HG02981 (cell line): Measurements from ENCODE around the gene MMP15.
A peak's percentile ranks its signal among the peaks of the same experiment; 100 is the strongest.
"Not testable (repeated sequence)": the region's sequence is repeated elsewhere in the genome, so short reads cannot be mapped to it uniquely, and the experiment has no call there.

ENCODE experiments used
- ATAC-seq: cut with Tn5 transposase; IDR thresholded peaks from one replicate; pipeline ENCODE4 v1.9.1; 2021; ENCODE audit warnings: mild to moderate bottlenecking, moderate library complexity; ENCODE audit not compliant: unreplicated experiment

The MMP15 gene

DNA sequence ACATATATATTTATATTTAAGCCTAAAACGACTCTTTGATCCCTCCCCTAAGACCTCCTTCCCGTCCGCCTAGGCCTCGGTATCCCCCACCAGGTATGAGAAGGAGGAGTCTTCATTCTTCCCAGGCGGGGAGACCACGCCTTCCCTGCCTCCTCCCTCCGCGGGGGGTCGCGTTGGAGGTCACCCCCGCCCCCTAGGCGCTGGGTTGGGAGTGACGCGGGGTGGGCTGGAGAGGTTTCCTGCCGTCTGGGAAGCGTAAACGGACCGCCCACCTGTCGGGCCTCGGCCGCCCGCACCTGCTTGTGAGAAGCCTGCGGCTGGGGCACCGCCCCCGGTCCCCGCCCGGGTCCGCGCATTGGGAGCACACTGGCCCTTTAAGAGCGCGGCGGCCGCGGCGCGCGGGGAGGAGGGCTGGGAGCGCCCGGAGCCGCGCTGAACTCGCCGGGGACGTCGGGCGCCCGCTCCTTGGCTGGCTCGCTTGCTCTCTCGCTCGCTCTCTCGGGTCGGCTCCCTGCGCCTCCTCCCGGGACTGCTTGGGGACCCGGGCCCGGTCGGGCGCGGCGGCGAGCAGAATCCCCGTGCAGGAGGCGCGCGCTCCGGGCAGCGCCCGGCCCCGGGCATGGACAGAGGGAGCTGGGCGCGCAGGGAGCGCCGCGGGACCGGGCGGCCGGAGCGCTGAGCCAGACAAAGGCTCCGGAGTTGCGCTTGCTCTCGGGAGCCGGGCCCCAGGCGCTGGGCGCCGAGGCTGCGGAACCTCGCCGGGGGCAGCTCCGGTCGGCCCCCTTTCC is at the start of gene MMP15:
TSS of gene MMP15 (plus strand) at position 404 of the 788 bp plus-strand sequence. CDS start 597 bp downstream, outside the sequence.
- ATAC-seq = peak; percentile 44

DNA sequence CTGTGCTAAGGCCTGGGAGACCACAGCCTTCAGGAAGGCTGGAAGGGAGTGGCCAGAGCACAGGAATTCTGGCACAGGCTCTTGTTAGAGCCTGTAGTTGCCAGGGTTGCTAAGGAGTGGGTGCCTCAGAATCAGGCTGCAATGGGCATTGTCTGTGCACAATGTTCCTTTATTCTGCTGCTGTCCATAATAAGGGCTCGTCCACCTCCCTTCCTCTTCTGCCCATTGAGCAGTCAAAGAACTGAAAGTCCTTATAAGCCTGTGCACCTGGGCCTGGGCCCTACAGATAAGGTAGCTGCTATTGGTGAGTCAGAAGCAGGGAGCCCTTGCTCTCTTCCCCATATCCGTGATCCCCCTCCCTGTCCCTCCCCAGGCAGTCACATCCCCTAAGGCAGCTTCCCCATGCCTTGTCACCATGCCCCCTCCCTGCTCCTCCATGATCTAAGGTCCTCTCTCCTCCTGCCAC is 49.2 kb upstream of the MMP15 start:
- no peak for ATAC-seq

DNA sequence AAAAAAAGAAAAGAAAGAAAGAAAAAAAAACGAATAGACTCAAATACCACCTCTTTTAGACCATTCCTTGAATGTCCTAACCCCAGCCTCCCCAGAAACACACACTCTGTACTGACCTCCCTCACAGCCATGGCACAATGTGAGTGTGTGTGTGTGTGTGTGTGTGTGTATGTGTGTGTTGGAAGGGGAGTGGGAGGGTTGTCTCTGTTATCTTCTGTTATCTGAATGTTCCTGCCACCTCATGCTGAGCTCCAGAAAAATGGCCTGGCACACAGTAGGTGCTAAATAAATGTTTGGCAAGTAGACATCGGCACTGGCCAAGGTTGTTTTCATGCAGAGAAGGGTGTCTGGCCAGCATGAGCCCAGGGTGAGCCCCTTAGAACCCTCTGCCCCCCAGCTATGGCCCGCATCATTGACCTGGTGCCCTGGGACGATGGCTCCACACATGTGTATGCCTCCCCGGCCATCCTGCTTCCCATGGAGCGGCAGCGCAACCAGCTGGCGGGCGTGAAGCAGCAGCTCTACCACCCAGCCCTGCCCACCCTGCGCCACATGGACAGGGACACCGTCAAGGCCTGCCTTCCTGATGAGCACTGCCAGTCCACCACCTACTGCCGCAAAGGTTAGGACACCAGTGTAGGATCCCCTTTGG is 48.0 kb upstream of the MMP15 start:
- no peak for ATAC-seq

DNA sequence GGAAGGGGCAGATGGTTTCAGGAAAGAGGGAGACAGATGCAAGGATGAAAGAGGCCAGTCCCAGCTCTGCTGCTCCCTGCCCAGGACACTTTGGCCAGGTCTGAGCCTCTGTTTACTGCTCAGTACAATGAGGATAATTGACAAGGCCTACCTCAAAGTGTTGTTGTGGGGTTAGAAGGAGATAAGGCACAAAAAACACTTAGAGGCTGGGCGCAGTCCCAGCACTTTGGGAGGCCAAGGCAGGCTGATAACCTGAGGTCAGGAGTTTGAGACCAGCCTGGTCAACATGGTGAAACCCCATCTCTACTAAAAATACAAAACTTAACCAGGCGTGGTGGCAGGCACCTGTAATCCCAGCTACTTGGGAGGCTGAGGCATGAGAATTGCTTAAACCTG is 47.5 kb upstream of the MMP15 start:
- ATAC-seq = not testable (repeated sequence)

DNA sequence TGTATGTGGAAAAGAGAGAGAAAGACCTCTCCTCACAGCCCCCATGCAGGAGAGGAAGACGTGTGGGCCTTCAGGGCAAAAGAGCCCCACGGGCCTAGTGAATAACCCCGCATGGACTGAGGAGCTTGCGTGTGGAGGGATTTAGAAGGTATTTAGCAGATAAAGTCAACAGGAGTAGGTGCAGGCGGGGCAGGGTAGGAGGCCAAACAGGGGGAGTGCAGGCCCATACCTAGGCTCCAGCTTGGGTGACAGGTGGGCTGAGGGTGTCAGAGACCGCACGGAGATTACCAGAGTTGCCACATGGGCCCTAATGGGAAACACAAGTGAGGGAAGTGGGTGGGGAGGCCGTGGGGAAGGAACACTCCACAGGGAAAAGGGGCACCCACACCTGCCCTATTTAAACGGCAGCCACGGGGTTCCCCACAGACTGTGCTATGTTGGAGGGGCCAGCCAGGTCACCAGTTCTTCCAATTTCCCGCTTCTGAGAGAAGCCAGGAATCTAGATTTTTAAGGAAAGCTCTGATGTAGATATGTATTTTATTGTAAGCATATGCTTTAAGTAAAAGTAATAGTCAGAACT is 46.5 kb upstream of the MMP15 start:
- ATAC-seq = no peak

DNA sequence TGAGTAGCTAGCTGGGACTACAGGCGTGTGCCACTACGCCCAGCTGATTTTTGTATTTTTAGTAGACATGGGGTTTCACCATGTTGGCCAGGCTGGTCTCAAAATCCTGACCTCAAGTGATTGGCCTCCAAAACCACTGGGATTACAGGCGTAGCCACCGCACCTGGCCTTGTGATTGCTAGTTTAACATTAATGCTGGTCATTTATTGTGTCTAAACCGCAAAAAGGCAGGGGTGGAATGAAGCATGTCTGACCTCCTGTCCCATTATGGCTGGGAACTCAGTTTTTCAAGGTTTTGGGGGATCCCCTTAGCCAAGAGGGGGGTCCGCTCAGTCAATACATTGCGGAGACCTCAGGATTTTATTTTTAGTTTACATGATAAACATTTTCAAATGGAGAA is 43.9 kb upstream of the MMP15 start:
- ATAC-seq = no peak

DNA sequence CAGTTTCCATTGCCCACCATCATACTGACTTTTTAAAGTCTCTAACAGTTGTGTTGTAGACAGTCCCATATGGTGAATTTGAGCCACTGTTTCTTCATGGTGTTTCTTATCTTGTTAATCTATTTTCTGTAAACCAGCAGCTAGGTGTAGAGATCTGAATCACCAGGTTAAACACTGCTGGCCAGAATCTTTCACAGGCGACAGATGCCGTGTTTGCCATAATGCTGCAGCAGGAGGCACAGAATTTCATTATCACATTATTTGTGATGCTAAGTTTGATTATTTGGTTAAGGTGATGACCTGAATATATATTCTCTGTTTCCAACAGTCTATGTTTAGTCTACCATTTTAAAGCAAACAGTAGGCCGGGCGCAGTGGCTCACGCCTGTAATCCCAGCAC is 43.2 kb upstream of the MMP15 start:
- no peak for ATAC-seq

DNA sequence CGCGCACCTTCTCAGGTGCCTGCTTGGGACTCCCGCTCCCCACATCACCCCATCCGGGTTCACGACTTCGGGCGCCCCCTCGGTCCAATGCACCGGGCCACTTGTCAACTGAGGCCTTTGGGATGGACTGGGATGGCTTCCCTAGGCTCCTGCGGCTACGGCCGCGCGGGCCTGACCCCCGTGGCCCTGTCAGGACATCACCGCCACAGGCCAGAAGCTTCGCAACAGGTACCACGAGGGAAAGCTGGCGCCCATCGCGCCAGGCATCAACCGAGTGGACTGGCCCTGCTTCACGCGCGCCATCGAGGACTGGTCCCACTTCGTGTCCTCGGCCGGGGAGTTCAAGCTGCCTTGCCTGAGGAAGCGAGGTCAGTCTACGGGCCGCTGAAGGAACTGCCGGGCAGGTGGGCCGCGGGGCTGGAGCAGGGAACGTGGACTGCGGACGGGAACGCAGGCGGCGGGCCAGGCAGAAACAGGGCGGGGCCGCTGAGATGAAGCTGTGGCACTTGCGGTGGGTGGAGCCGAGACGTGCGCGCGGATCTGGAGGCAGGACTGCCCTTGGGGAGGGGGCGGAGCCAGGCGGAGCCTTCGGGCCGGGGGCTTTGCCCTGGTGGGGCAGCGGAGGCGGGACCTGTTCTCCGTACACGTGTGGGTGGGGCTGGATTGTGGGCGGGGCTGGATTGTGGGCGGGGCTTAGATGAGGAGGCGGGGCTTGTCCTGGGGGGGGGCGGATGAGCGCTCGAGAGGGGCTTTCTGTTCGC is 40.9 kb upstream of the MMP15 start:
- ATAC-seq = peak; percentile 78

DNA sequence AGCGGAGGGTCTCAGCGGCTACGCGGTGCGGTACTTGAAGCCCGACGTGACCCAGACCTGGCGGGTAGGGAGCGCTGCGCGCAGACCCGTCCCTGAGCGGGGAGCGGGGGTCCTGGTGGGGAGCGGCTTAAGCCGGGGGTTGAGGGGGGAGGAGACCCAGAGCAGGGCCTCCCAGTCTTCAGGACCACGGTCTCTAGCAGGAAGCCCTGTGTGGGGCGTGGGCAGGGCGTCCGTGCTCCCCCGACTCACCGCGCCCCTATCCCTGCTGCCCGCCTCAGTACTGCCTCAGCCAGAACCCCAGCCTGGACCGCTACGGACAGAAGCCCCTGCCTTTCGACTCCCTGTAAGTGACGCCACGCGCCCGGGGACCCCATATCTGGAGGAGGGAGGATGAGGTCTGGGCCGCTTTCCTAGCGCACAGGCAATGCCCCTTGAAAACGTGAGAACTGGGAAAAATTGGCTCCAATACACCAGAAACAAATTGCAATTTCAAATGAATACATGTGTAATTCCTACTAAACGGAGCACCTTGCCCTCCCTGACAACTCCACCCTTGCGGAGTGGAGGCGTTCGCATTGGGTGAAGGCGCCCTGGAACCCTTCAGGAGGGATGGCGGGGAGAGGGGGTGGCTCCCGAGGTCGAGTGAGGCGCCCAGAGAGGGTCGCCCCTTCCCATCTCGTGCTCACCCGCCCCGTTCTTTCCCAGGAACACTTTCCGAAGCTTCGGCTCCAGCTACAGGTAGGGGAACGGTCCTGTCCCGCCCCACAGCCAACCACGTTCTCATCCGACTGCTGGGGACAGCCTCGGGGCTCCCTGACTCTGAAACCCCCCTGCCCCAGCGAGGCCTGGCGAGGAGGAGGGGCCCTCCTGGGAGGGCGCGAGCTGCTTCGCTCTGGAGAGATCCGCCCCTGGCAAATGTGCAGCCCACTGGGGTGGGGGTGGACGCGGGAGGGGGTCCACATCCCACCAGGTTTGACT is 40.1 kb upstream of the MMP15 start:
- no peak for ATAC-seq

DNA sequence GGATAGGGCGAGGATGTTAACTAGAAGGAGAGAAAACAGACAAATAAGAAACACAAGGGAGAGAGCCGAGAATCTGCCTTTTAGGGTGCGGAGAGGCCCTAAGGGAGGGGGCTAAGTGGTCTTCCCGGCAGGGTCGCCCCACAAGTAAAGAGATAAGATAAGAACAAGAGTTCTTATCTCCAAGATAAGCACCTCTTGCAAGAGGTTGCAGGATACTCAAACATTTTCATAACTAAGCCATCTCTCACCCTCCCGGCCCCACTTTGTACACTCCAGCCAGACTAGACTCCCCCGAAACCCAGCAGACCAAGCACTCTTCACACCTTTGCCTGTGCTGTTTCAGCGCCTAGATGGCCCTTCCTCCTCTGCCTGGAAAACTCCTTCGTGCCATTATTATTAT is 39.4 kb upstream of the MMP15 start:
- ATAC-seq = no peak

DNA sequence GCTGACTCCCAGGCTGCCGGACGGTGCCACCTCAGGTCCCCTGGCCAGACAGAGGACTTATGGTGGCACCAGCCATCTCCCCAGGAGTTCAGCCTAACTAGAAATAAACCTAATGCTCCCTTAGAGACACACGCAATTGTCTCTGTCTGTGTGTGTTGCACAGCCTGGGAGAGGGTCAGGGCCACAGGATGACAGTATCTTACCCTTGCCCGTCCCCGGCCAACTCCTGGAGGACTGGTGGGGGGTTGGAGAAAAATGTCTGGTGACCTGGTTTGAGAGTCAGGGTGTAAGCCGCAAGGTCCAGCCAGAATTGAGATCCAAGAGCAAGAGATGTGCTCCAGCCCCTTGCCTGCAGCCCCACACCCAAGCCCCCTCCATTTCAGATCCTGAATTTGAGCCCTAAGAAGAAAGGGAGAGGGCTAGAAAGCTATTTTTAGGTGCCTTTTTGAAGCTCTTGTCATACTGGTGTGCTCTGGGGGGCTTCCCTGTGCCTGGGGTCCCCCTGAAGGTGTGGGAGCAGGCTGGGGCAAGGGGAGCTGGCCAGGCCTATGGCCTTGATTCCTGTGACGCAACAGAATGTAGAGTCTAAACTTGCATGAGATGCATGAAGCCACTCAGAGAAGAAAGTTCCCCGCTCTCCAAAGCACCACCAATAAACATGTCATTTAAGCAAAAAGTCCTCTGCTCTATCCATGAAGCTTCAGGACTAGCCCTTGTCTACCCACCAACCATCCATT is 37.9 kb upstream of the MMP15 start:
- no peak for ATAC-seq

DNA sequence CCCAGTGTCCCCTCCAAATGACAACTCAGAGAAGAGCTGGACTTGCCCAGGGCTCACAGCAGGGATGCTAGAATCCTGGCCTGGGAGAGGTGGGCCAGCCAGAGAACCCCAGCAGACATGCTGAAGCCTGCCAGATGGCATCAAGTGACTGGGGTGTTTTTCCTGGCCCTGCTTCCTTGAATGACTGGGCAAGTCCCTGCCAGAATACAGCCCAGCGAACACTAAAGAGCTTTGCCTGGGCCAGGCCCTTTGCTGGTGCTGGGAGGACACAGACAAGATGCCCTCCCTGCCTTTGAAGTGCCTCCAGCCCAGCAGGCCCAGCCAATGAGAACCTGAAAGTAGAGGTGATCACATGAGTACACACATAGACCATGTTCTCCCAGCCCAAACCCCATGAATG is 36.6 kb upstream of the MMP15 start:
- no peak for ATAC-seq

DNA sequence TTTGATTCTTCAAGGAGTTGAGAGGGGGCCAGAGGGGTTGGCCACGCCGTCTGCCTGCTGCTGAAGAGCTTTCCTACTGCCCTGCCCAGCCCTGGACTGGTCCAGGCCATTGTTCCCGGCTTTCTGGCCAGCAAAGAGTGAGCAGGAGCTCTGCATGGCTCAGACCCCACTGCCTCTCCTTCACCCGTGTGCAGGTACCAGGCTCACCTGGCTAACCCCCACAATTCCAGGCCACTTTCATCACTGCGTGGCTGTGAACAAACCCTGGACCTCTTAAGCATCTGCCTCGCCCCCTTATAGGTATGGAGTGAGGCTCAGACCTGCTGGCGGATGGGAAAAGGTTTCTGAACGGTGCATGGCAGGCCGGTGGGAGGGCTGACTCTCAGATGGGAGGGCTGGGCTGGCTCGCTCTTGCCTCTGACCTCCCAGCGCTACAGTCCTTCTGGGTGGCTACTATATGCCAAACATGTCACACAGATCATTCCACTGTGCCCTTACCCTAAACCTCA is 33.9 kb upstream of the MMP15 start:
- no peak for ATAC-seq

DNA sequence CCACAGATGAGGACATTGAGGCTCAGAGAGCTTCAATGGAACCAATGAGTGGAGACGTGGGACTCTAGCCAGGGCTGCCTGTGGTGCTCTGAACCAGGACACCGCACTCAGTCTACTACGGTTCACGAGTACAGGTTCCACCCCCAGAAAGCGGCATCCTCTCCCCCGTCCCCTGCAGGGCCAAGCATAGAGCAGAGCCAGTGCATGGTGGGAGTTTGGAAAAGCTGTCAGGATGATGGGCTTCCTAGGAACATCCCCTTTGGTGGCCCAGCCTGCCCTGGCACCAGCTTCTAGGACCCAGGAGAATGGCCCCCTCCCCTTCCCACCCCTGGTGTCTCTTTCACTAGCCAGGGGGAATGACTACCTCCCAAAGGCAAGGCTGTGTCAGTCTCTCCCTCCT is 33.5 kb upstream of the MMP15 start:
- no peak for ATAC-seq

DNA sequence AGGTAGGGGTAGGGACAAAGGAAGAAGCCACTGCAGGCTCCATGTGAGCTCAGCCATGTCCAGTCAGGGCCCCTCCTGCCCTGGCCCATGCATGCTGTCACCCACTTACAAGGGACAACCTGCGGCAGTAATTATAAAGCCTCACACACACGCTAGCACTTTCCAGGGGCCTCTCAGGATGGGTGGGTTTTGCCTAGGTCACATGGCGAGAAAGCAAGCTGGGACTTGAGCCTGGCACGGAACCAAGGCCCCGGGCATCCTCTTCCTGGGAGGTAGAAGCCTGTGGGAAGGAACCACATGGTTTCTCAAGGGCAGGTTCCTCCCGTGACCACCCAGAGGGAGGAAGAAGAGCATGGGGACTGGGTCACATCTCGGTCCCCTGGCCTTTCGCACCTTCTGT is 32.1 kb upstream of the MMP15 start:
- ATAC-seq = no peak

DNA sequence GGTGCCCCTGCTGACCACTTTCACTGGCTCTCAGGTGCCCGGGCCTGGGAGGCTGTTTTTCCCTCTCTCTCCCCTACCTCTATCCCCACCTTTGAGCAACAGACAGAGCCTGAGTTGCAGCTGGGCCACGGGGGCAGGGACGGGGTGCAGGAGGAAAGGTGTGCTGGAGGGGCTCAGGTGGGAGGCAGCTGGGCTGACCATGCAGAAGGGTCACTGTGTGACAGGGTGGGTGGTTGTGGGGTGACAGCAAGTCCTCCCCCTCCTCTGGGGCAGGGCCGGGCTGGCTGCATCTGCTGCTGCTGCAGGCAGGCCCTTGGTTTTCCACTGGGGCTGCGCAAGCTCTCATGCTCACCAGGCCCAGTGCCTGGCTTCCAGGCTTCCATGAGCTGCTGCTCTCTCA is 31.7 kb upstream of the MMP15 start:
- ATAC-seq = no peak

DNA sequence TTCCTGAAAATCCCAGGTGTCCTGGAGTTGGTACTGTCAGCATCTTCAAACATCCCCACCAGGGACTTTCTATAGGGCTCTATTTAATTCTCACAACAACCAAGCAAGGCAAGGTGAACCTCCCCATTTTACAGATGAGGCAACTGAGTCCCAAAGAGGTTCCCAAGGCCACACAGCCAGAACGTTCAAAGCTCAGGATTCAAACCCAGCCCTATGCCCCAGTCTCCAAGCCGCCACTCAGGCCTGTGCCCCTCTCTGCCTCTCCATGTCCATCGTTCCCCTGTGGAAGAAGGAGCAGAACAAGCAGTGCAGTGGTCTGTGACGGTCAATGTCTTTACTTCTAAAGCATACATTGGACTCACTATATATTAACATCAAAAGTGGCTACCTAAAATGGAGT is 31.2 kb upstream of the MMP15 start:
- no peak for ATAC-seq

DNA sequence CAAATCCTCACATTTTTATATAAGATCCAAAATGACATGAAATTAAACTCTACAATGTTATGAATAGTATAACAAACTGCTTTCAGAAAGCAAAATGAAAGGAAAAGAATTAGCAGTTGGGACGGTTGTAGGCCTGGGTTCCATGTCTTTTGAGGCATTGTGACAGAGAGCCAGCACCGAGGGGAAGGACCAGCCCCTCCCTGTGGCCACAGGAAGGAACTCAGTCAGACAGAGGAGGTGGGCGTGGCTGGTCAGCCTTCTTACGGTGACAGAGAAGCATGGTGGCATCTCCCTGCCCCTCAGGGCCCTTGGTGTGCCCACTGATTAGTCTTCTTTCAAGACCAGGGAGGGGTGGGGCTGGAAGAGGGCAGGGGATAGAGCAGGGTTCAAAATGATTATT is 30.8 kb upstream of the MMP15 start:
- ATAC-seq = peak; percentile 64

DNA sequence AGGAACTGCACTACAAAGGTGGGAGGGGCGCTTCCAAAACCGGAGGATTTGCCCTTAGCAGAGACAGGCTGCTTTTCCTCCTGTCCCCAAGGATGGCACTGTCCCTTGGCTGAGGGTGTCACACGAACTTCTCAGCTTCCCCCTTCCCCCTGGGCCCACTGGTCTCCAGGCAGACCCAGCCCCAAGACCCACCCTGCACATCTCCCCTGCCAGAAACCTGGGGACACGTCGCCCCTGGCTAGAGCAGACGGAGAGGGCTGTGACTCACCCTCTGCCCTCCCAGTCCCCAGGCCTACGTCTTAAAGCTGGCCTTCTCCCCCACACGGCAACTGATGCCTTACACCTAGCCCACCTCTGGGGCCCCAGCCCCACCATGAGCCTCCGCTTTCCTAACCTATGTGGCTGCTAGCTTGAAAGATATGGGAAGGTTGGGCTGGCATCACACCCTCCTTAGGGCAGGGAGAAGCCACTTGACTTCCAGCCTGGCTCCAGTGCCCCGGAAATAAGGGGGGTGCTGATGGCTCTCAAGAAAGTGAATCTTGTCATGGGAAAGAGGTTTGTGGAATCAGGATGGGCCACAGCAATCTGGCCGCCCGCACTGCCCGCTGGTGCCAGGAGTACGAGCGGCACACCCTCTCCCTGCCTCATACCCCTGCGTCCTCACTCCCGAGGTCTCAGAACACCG is 29.7 kb upstream of the MMP15 start:
- ATAC-seq = no peak
